Measurements from ENCODE around the gene RPS6KA2. TPM values are rescaled to one million over a fixed set of nuclear protein-coding genes. Genes with fewer than 3 reads are reported as not detected.

RPS6KA2 gene
- polyA plus RNA-seq, 1 donor (not counting 4 experiments of a cell fraction or from before 2014, with no cell fraction given), result 8.2 TPM

DNA sequence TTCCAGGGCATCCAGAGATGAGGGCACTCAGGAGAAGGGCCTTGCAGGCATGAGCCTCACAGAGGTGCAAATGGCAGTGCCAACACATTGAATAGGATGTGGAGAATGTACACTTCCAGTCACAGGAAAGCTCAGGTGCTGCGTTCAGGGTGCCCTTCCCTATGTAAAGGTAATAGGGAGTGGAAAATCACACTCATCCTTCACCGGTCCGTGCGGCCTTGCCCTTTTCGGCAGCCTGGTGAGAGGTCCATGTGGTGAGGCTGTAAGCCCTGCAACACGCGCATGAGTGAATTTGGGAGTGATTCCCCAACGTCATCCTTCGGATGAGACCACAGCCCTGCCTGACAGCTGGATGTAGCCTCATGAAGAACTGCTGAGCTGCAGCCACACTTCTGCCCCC, 43.0 kb upstream of the RPS6KA2 start:
- no peaks in the 10 kb centered on the region for H3K9me1 ChIP-seq (ENCODE audit: control insufficient read depth, extremely low read depth, insufficient read depth, low read length)
- no peaks in the 10 kb centered on the region for H3K27me3 ChIP-seq (ENCODE audit: control insufficient read depth, extremely low read depth, insufficient read depth, low read length)
- no peak overlapping the region for H3K4me3 ChIP-seq (ENCODE audit: control insufficient read depth in 2 of 3, extremely low read depth in 1 of 3, insufficient read depth in 2 of 3, low read depth in 1 of 3, low read length in 3 of 3)
- TF ChIP-seq, protein P1, sequence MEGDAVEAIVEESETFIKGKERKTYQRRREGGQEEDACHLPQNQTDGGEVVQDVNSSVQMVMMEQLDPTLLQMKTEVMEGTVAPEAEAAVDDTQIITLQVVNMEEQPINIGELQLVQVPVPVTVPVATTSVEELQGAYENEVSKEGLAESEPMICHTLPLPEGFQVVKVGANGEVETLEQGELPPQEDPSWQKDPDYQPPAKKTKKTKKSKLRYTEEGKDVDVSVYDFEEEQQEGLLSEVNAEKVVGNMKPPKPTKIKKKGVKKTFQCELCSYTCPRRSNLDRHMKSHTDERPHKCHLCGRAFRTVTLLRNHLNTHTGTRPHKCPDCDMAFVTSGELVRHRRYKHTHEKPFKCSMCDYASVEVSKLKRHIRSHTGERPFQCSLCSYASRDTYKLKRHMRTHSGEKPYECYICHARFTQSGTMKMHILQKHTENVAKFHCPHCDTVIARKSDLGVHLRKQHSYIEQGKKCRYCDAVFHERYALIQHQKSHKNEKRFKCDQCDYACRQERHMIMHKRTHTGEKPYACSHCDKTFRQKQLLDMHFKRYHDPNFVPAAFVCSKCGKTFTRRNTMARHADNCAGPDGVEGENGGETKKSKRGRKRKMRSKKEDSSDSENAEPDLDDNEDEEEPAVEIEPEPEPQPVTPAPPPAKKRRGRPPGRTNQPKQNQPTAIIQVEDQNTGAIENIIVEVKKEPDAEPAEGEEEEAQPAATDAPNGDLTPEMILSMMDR (optimal IDR thresholded peaks at IDR 0.05 in 1 of 3, IDR thresholded peaks at IDR 0.05 in 1 of 3, conservative IDR thresholded peaks at IDR 0.05 in 1 of 3; ENCODE audit: extremely low read depth in 1 of 3, insufficient read depth in 2 of 3, low read length in 3 of 3), result no peak
- TF ChIP-seq EZH2 (IDR thresholded peaks at IDR 0.05; ENCODE audit: low read length), result no peak
- H3K9ac ChIP-seq (ENCODE audit: control insufficient read depth, extremely low read depth, insufficient read depth, low read length), result no peak overlapping the region
- no peaks in the 10 kb centered on the region for H4K20me1 ChIP-seq (ENCODE audit: control insufficient read depth, extremely low read depth, insufficient read depth, low read length)
- no peaks in the 10 kb centered on the region for H3K36me3 ChIP-seq (ENCODE audit: control insufficient read depth in 2 of 2, extremely low read depth in 1 of 2, insufficient read depth in 2 of 2, low read length in 2 of 2)
- H3K79me2 ChIP-seq (ENCODE audit: control insufficient read depth, insufficient read depth, low read length), result no peaks in the 10 kb centered on the region
- H3K9me3 ChIP-seq (ENCODE audit: control insufficient read depth, low read depth, low read length), result no peaks in the 10 kb centered on the region
- no peak overlapping the region for H2AFZ ChIP-seq (ENCODE audit: control insufficient read depth, low read length)
- DNase-seq (ENCODE audit: low read depth, low spot score) (no peak), FAIRE-seq (no peak)
- dilution Hi-C loops (cut with MboI; ENCODE audit: extremely low pct_ligation_motif_present, low sequenced_read_pairs), result no loop called here
- peaks cover 4% of the 10 kb centered on the region for H3K4me1 ChIP-seq (ENCODE audit: control insufficient read depth, extremely low read depth, insufficient read depth, low read length)
- no peak overlapping the region for H3K27ac ChIP-seq (ENCODE audit: control insufficient read depth, insufficient read depth, low read length)
- no peak overlapping the region for H3K4me2 ChIP-seq (ENCODE audit: control insufficient read depth, extremely low read depth, insufficient read depth, low read depth, low read length)

DNA sequence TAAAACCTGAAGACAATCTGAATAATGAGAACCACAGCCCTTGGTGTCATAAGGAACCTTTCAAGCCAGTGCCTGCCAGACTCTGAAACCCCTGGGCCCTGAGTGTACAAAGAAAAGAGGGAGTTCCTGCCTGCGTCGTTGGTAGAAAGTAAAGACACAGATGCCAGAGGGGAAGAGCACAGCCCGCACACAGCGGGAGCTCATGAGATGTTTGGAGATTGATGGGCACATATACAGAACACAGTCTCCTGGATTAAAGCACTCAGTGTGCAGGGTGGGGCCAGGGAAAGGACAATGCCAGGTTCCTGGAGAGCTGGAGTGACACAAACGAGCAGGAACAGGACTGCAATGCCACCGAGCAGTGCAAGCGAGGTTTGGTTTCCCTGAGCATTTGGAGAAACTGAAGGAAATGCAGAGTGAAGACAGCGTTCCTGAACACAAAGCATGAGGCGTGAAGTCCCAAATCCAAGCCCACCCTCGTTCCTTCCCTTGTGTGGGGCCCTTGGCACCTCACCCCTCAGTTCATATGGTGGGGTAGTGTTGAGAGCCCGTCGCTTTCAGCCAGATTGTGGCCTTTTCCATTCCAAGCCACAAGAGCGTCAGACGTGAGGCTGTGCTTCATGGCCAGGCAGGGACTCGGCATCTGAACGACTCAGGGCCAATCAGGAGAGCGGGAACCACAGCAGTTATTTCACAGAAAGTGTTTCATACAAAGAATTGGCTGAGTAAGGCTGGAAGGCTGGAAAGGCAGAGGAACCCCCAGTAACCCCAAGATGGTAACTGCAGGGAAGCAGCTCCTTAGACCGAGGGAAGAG, 41.0 kb upstream of the RPS6KA2 start:
- no peak for DNase-seq (ENCODE audit: low read depth, low spot score)
- dilution Hi-C loops (cut with MboI; ENCODE audit: extremely low pct_ligation_motif_present, low sequenced_read_pairs), result no loop called here
- no peak for FAIRE-seq

More for the DNA sequence above, 41.0 kb upstream of the RPS6KA2 start:
- Histone ChIP-seq H4K20me1 (ENCODE audit: control insufficient read depth, extremely low read depth, insufficient read depth, low read length) (no peaks in the 10 kb centered on the region), H2AFZ (ENCODE audit: control insufficient read depth, low read length) (no peak overlapping the region), H3K4me1 (ENCODE audit: control insufficient read depth, extremely low read depth, insufficient read depth, low read length) (peaks cover 4% of the 10 kb centered on the region), H3K27me3 (ENCODE audit: control insufficient read depth, extremely low read depth, insufficient read depth, low read length) (no peaks in the 10 kb centered on the region), H3K36me3 (ENCODE audit: control insufficient read depth in 2 of 2, extremely low read depth in 1 of 2, insufficient read depth in 2 of 2, low read length in 2 of 2) (no peaks in the 10 kb centered on the region), H3K9me1 (ENCODE audit: control insufficient read depth, extremely low read depth, insufficient read depth, low read length) (no peaks in the 10 kb centered on the region), H3K79me2 (ENCODE audit: control insufficient read depth, insufficient read depth, low read length) (no peaks in the 10 kb centered on the region), H3K4me2 (ENCODE audit: control insufficient read depth, extremely low read depth, insufficient read depth, low read depth, low read length) (no peak overlapping the region), H3K9ac (ENCODE audit: control insufficient read depth, extremely low read depth, insufficient read depth, low read length) (no peak overlapping the region), H3K27ac (ENCODE audit: control insufficient read depth, insufficient read depth, low read length) (no peak overlapping the region), H3K4me3 (ENCODE audit: control insufficient read depth in 2 of 3, extremely low read depth in 1 of 3, insufficient read depth in 2 of 3, low read depth in 1 of 3, low read length in 3 of 3) (no peak overlapping the region), H3K9me3 (ENCODE audit: control insufficient read depth, low read depth, low read length) (no peaks in the 10 kb centered on the region)
- TF ChIP-seq EZH2 (IDR thresholded peaks at IDR 0.05; ENCODE audit: low read length), result no peak
- TF ChIP-seq, protein P1 (optimal IDR thresholded peaks at IDR 0.05 in 1 of 3, IDR thresholded peaks at IDR 0.05 in 1 of 3, conservative IDR thresholded peaks at IDR 0.05 in 1 of 3; ENCODE audit: extremely low read depth in 1 of 3, insufficient read depth in 2 of 3, low read length in 3 of 3), result no peak
